ENCODE measurements around the gene PAPLN. TPM values are rescaled to one million over a fixed set of nuclear protein-coding genes. Genes with fewer than 3 reads are reported as not detected.

PAPLN gene
- total RNA-seq, 1 donor from 2014 or later, result 0.54 TPM

Other genes starting within 250 kb of the PAPLN start
- 7.4 and 9.1 TPM in 2 replicates for gene ZFYVE1, start 210.4 kb upstream of the PAPLN start, total RNA-seq
- 127 and 131 TPM in 2 replicates for gene RBM25, start 179.0 kb upstream of the PAPLN start, total RNA-seq
- 34.1 and 39.1 TPM in 2 replicates for gene PSEN1, start 101.0 kb upstream of the PAPLN start, total RNA-seq
- 48.1 and 54.8 TPM in 2 replicates for gene NUMB, start 221.0 kb downstream of the PAPLN start, total RNA-seq